ENCODE measurements around the gene BMPR1A.
A peak's percentile ranks its signal among the peaks of the same experiment; 100 is the strongest.

BMPR1A gene

GRCh38 chr10:86756511-86757112, at the start of gene BMPR1A:
Gene BMPR1A (plus strand): TSS chr10:86756619. CDS start chr10:86876019, 119,400 bp downstream.
- DNase-seq = peak in 15 of 56 donors; percentile 24 to 94 (median 85)

DNA sequence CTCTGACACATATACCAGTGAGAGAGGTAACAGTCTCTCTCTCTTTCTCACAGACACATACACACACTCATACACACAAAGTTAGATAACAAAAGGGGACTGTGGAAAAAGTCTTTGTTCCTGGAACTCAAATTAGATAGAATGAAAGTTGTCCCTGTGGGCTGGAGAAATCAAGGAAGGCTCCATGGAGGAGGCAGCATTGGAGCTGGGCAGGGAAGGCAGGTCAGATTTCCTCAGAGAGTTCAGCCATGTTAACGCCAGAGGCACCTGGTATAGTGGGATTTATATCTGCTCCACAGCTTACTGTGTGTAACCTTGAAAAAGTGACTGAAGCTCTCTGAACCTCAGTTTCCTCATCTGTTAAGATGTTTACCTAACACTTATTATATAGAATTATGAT, 49.4 kb upstream of the BMPR1A start:
- DNase-seq = no peak

DNA sequence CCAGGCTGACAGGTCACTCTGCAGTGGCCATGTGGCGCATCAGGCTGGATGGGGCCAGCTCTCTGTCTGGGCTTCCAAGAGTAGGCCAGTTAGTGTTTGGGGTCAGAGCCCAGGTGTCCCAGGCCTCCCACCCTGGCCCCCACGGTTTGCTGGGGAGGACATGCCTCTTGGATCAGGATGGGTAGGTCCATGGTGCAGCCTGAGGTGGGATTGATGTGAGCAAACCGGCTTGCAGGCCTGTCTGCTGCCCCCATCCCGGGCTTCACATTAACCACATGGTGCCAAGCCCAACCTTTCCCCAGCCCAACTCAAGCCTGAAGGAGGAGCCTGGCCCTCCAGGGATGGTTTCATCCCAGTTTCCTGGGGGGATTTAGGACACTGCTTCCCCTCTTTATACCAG, 48.9 kb upstream of the BMPR1A start:
- no peak for DNase-seq

DNA sequence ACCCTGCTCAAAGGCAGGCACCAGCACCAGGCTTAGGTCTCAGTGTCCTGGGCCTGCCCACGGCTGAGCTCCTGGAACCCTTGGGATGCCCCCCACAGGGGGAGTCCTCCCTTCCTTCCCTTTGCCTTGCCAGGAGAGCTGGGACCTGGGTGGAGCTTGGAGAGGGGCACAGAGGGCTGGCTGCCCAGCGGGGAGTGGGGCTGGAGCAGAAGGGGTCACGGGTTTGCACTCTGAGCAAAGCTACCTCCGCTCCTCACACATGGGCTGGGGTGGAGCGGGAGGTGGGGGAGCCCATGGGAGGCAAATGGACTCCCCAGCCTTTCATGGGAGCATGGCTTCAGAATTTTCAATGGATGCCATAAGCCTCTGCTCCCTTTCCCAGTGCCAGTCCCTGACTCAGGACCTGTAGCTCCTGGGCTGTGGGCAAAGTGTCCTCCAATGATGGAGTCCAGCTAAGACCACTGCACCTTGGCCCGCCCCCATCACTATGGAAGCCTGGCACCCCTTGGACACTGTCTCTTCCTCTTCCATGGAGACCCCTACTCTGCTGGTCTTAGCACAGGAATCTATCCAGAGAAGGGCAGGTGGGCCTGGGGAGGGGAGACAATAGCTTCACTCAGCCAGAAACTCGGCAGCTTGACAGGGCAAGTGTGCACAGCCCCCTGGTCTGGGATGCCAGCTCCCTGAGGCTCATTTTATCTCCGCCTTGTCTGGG, 48.2 kb upstream of the BMPR1A start:
- DNase-seq = no peak

- no peak for DNase-seq
Measured at GRCh38 chr10:86708783-86709380, 47.5 kb upstream of the BMPR1A start.

- DNase-seq = no peak
Measured at GRCh38 chr10:86709396-86710185, 46.8 kb upstream of the BMPR1A start.

DNA sequence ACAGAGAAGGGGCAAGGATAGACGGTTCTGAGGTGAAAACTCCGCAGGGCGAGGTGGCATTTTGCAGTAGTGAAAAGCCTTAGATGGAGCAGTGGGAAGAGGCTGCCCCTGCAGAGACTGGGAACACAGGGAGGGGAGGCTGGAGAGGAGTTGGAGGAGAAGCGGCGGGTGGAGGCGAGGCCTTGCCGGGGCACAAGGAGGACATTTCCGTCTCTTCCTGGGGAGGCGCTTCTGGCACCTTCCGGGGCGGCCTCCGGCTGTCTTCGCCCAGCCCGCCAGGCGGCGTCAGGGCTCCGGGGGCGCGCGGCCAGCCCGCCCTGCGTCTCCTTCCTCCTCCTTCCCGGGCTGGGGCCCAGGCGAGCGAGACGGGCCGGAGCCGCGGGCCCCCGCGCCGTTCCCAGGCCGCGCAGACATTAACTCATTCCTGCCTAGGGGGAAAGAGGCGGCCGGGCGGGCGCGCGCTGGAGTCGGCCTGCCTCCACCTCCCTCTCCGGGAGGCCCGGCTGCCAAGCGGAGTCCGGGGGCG, 45.4 kb upstream of the BMPR1A start:
- DNase-seq = peak in 54 of 56 donors; percentile 18 to 88 (median 70)

- DNase-seq = peak in 21 of 56 donors; percentile 16 to 71 (median 48)
Measured at GRCh38 chr10:86711513-86712316, 44.7 kb upstream of the BMPR1A start.

DNA sequence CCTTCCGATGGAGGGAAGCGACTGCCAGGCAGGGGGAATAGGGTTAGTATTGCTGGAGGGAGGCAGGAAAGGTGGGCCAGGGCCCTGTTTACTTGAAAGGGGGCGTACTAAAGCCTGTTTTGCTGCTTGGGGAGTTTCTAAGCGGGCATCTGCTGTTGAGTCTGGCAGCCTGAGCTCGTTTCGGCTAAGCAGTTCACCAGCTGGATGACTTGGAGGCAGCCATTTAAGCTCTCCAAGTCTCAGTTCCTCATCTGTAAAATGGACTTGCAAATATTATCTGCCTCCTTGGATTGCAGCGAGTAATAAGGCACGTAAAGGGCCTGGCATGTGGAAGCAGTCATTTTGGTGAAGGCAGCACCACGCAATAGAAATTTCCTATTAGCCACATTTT, 44.1 kb upstream of the BMPR1A start:
- peak in 3 of 56 donors; percentile 32 to 58 (median 40) for DNase-seq

DNA sequence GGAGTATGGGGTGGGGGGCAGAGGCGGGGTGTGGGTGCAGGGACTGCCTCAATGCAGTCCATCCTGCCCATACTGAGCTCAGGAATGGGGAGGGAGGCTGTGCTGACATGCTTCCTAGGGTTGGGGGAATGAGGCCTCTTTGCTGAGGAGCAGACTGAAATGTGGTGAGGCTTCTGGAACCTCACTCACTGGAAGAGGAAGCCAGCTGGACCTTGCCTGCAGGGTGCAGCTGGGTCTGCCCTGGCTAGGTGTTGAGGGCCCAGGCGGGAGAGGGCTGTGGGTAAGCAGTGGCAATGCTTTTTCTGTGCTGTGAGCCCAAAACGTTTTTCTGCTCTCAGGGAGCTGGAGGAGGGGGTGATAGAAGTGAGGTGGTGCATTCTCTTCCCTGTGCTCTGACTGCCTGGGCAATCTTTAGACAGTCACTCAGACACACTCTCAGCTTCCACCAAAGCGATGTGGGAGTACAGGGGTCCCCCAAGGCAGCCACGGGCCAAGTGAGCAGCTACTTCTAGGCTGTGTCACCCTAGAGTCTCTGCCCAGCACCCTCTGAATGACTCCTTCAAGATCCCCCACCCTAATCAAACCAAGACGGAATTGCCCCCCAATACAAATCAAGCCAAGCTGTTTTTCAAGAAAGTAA, 41.1 kb upstream of the BMPR1A start:
- DNase-seq = no peak

- no peak for DNase-seq
Measured at GRCh38 chr10:86715836-86716235, 40.6 kb upstream of the BMPR1A start.

- no peak for DNase-seq
Measured at GRCh38 chr10:86716466-86716865, 40.0 kb upstream of the BMPR1A start.

DNA sequence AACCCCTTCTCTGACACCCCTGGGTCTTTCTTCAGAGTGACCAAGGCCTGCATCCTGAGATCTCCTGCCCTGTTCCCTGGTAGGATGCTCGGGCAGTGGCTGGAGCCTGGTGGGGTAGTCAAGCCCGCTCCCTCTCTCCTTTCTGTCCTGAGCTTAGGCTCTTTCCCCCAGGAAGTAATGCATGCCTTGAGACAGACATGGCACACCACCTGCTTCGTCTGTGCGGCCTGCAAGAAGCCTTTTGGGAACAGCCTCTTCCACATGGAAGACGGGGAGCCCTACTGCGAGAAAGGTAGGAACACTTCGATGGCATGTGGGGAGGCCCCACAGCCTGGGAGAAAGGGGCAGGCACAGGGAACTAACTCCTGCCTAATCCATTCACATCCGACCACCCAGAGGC, 37.9 kb upstream of the BMPR1A start:
- no peak for DNase-seq

- DNase-seq = no peak
Measured at GRCh38 chr10:86721232-86721631, 35.2 kb upstream of the BMPR1A start.

- no peak for DNase-seq
Measured at GRCh38 chr10:86723009-86723408, 33.4 kb upstream of the BMPR1A start.

DNA sequence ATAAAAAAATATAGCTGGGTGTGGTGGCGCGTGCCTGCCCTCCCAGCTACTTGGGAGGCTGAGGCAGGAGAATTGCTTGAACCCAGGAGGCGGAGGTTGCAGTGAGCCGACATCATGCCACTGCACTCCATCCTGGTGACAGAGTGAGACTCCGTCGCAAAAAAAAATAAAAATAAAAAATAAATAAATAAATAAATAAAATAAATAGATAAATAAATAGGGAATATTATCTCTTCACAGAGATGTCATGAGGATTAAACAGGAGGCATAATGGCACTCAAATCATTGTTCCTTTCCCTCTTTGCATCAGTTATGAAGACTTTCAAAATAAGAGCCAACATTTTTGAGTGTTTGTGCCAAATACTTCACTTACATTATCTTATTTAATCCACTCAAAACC, 32.0 kb upstream of the BMPR1A start:
- DNase-seq = no peak

DNA sequence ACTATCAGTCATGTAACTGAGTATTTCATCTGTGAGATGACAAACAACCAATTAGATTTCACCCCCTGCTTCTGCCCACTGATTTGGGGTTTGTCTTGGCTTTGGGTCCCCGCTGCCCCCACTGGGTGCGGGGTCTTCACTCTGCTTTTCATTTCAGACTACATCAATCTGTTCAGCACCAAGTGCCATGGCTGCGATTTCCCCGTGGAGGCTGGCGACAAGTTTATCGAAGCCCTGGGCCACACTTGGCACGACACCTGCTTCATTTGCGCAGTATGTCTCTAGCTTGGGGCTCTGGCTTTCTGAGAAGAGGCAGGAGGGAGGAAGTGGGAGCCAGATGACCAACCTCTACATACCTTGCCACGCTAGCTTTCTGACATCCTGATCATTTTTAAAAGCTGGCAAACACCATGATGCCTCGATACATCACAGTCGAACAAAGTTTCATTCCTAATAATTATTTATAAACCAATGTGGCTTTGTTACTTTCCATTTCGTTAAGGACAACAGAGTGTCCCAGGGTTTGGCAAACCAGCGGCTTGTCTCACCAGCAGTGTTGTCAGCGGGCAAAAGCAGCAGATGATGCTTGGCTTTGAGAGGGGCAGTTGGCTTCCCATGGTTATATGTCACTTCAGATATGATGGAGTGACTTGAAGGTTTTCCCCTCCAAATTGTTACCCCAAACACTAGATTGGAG, 30.3 kb upstream of the BMPR1A start:
- DNase-seq = no peak

- DNase-seq = no peak
Measured at GRCh38 chr10:86726677-86726999, 29.8 kb upstream of the BMPR1A start.

DNA sequence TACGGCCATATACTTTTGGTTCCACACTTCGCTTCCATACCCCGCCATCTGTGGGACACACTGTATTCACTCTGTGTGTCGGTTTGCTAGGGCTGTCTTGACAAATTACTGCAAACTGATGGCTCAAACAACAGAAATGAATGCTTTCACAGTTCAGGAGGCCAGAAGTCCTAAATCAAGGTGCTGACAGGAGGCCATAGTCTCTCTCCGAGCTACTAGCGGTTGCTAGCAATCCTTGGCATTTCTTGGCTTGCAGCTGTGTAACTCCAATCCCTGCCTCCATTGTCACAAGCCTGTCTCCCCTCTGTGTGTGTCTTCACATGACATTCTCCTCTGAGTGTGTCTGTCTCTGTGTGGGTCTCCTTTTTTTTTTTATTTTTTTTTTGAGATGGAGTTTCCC, 28.9 kb upstream of the BMPR1A start:
- no peak for DNase-seq

DNA sequence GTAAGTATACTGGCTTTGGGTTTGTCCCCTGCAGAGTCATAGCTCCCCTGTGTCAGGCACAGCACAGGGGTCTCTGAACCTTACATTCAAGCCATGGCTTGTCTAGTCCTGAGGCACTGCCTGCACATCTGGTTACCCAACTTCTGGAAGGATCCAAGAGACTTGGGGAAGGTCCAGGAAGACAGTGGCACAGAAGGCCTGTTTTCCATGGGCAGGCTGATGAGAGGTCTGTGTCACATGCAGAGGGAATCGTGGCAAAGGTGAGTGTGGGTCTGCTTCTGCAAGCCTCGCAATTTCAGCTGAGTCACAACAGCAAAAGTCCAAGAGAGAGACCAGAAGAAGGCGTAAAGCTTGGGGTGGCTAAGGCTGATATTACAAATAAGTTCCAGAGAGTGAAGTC, 28.4 kb upstream of the BMPR1A start:
- DNase-seq = no peak

Measured in amygdala (tissue), 56 donors.